Uterus (tissue), 4 donors: ENCODE measurements around the gene WHRN. TPM values are rescaled to one million over a fixed set of nuclear protein-coding genes. Genes with fewer than 3 reads are reported as not detected.

Experiments
- DNase-seq, 2 donors: peaks; one replicate each; pipeline ENCODE4 v3.0.0-alpha.2; 2019 to 2020
- H3K27ac ChIP-seq, 2 donors: fragments of 200-600 bp; sonication (generic); 1 replicate in 1 of 2; 2 replicates in 1 of 2; pipeline ENCODE4 v1.5.1; 2016 to 2018
- H3K27me3 ChIP-seq, 2 donors: fragments of 200-600 bp; sonication (generic); one replicate each; pipeline ENCODE4 v1.5.1; 2018 to 2019; ENCODE audit warnings: control low read depth in 1 of 2
- H3K36me3 ChIP-seq, 2 donors: fragments of 200-600 bp; sonication (generic); one replicate each; pipeline ENCODE4 v1.5.1; 2019; ENCODE audit warnings: control low read depth in 1 of 2
- H3K4me1 ChIP-seq, 2 donors: fragments of 200-600 bp; sonication (generic); one replicate each; pipeline ENCODE4 v1.5.1; 2018 to 2019; ENCODE audit warnings: control low read depth in 1 of 2
- H3K4me3 ChIP-seq, 2 donors: fragments of 200-600 bp; sonication (generic); 1 replicate in 1 of 2; 2 replicates in 1 of 2; pipeline ENCODE4 v1.5.1; 2018 to 2019; ENCODE audit warnings: mild to moderate bottlenecking in 1 of 2
- H3K9me3 ChIP-seq, 2 donors: fragments of 200-600 bp; sonication (generic); one replicate each; pipeline ENCODE4 v1.5.1; 2019; ENCODE audit warnings: control low read depth in 1 of 2
- CTCF ChIP-seq, 4 experiments: fragments of 200-600 bp in 2 of 4; fragments of 450-650 bp in 2 of 4; sonication (generic) in 2 of 4; IDR thresholded peaks; one replicate each; pipeline ENCODE4 v1.5.1; 2016 to 2019; ENCODE audit warnings: antibody characterized with exemption in 4 of 4, mild to moderate bottlenecking in 2 of 4, moderate library complexity in 1 of 4
- POLR2A ChIP-seq, 2 donors: fragments of 450-650 bp; IDR thresholded peaks; one replicate each; pipeline ENCODE4 v1.6.1; 2016; ENCODE audit warnings: antibody characterized with exemption in 2 of 2, mild to moderate bottlenecking in 1 of 2, moderate library complexity in 1 of 2
- intact Hi-C: fragments of 100-400 bp; cut with DNase I; formaldehyde crosslinking; loops from one replicate; pipeline ENCODE4 v1.15.1; 2023; ENCODE audit warnings: low total_unique reads
- total RNA-seq, 4 donors: library from RNA; depleted of rRNA in 3 of 4; stranded (reverse); fragments of >200 nt in 3 of 4; gene quantifications; one replicate each; pipeline versions ENCODE4 v1.1.0 to v1.2.4, GENCODE V29; 2014 to 2023
- donor health status: DM: yes; HTN: yes; CAD: no.

Gene WHRN
- total RNA-seq, 4 donors from 2014 or later = 4.0 to 32.3 (median 20.2) TPM

GRCh38 chr9:114416906-114417305 is 88.4 kb downstream of the WHRN start:
- Histone ChIP-seq H3K9me3 (no peaks in the 10 kb centered on the region), H3K27ac (peak overlapping the region in 1 of 2 donors; percentile 35), H3K4me1 (peaks cover 0 to 4% of the 10 kb centered on the region in 2 donors), H3K36me3 (no peaks in the 10 kb centered on the region), H3K4me3 (no peak overlapping the region), H3K27me3 (no peaks in the 10 kb centered on the region)
- TF ChIP-seq CTCF (IDR thresholded peaks at IDR 0.05) = no peak
- no peak for TF ChIP-seq POLR2A (IDR thresholded peaks at IDR 0.05)
- DNase-seq = no peak
- intact Hi-C loops = no loop called here

GRCh38 chr9:114416290-114416689 is 89.0 kb downstream of the WHRN start:
- Histone ChIP-seq H3K36me3 (no peaks in the 10 kb centered on the region), H3K4me1 (peaks cover 0 to 4% of the 10 kb centered on the region in 2 donors), H3K27me3 (no peaks in the 10 kb centered on the region), H3K4me3 (no peak overlapping the region), H3K9me3 (no peaks in the 10 kb centered on the region), H3K27ac (peak overlapping the region in 1 of 2 donors; percentile 26)
- intact Hi-C loops = no loop called here
- no peak for DNase-seq
- TF ChIP-seq POLR2A (IDR thresholded peaks at IDR 0.05) = no peak
- TF ChIP-seq CTCF (IDR thresholded peaks at IDR 0.05) = no peak

- Histone ChIP-seq H3K4me3 (no peak overlapping the region), H3K36me3 (no peaks in the 10 kb centered on the region), H3K27me3 (no peaks in the 10 kb centered on the region), H3K9me3 (no peaks in the 10 kb centered on the region), H3K4me1 (peaks cover 0 to 4% of the 10 kb centered on the region in 2 donors), H3K27ac (peak overlapping the region; percentile 21 to 41)
- intact Hi-C loops = no loop called here
- no peak for DNase-seq
- no peak for TF ChIP-seq POLR2A (IDR thresholded peaks at IDR 0.05)
- no peak for TF ChIP-seq CTCF (IDR thresholded peaks at IDR 0.05)
Measured at GRCh38 chr9:114414346-114414745, 90.9 kb downstream of the WHRN start.

GRCh38 chr9:114413861-114414301 is 91.4 kb downstream of the WHRN start:
- Histone ChIP-seq H3K9me3 (no peaks in the 10 kb centered on the region), H3K27ac (peak overlapping the region; percentile 21 to 41), H3K36me3 (no peaks in the 10 kb centered on the region), H3K4me1 (peaks cover 0 to 4% of the 10 kb centered on the region in 2 donors), H3K4me3 (no peak overlapping the region), H3K27me3 (no peaks in the 10 kb centered on the region)
- DNase-seq = no peak
- no peak for TF ChIP-seq POLR2A (IDR thresholded peaks at IDR 0.05)
- no peak for TF ChIP-seq CTCF (IDR thresholded peaks at IDR 0.05)
- intact Hi-C loops = no loop called here

GRCh38 chr9:114412048-114412683 is 93.1 kb downstream of the WHRN start:
- Histone ChIP-seq H3K9me3 (no peaks in the 10 kb centered on the region), H3K27me3 (no peaks in the 10 kb centered on the region), H3K36me3 (no peaks in the 10 kb centered on the region), H3K27ac (no peak overlapping the region), H3K4me3 (no peak overlapping the region), H3K4me1 (peaks cover 0 to 4% of the 10 kb centered on the region in 2 donors)
- no peak for DNase-seq
- no peak for TF ChIP-seq POLR2A (IDR thresholded peaks at IDR 0.05)
- TF ChIP-seq CTCF (IDR thresholded peaks at IDR 0.05) = no peak
- intact Hi-C loops = no loop called here
